ENCODE results near the gene SH2B3.
A peak's percentile ranks its signal among the peaks of the same experiment; 100 is the strongest.
"Not testable (repeated sequence)": the region's sequence is repeated elsewhere in the genome, so short reads cannot be mapped to it uniquely, and the experiment has no call there.

SH2B3 gene

DNA sequence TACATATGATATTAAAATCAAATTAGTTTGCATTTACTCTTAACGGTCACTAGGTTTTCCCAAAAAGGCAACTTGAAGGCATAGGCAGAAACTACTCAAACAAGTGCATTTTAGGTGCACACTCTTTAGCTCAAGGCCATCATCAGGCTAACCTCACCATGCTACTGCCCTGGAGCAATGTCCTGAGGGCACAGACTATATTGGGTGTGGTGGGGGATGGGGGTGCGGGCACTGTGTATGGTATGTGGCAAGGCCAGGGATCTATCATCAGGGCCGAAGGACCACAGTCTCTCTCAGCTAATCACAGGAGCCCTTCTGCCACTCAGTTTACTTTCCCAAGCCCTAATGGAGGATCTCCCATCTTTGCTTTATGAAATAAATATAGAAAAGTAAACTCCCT is 51.9 kb downstream of the SH2B3 start:
- no peak for DNase-seq (ENCODE audit: low read depth in 2 of 2)

GRCh38 chr12:111458546-111459172 is 52.9 kb downstream of the SH2B3 start:
- DNase-seq (ENCODE audit: low read depth in 2 of 2), result no peak

DNA sequence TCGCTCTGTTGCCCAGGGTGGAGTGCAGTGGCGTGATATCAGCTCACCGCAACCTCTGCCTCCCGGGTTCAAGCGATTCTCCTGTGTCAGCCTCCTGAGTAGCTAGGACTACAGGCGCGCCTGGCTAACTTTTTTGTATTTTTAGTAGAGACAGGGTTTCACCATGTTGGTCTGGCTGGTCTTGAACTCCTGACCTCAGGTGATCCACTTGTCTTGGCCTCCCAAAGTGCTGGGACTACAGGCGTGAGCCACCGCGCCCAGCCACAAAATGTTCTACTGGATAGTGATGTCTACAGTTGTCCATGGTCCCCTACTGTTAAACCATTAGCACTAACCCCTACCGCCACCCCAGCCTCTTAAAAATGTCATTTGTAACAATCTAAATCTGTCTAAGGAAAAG is 54.4 kb downstream of the SH2B3 start:
- not testable (repeated sequence) for DNase-seq (ENCODE audit: low read depth in 2 of 2)

DNA sequence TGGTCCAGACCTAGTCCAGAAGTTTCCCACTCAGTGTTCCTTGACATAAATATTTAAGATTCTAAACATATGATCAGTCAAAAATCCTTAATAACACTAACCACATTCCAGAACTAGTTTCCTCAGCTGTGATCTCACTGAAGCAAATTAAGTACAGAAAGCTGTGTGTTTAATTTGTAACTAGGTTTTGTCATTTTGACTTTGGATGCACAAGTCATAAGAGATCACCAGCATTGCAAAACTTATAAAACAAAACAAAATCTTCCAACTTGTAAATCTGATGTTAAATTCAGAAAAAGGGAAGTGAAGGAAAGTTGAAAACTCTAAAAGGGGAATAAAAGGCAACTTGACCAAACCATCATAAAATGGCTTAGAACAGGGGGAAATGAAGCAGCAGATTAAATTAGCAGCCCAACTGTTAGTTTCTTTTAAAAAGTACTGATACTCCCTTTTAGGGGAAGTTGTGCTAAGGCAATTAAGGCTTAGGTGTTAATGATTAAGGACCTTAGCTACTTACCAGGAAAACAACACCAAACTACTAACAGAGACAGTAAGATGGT is 56.6 kb downstream of the SH2B3 start:
- DNase-seq (ENCODE audit: low read depth in 2 of 2), result peak; percentile 85

- no peak for DNase-seq (ENCODE audit: low read depth in 2 of 2)
Measured at GRCh38 chr12:111467092-111467856, 61.6 kb downstream of the SH2B3 start.

DNA sequence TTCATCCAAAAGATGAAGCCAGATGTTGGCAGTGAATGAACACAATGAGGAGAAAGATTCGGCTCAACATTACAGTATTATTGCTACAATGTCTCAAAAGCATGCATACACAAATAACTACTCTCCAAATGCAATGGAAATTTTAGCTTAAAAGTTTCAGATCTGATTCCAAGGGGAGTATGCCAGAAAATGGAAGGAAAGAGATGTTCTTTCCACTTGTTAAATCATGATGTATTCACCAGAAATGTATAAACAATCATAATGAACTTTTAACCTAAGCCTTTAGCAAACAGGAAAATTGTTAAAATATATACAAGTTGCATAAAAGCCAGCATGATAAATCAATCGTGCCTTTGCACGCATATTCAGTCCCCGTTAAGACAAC is 62.1 kb downstream of the SH2B3 start:
- DNase-seq (ENCODE audit: low read depth in 2 of 2), result no peak

DNA sequence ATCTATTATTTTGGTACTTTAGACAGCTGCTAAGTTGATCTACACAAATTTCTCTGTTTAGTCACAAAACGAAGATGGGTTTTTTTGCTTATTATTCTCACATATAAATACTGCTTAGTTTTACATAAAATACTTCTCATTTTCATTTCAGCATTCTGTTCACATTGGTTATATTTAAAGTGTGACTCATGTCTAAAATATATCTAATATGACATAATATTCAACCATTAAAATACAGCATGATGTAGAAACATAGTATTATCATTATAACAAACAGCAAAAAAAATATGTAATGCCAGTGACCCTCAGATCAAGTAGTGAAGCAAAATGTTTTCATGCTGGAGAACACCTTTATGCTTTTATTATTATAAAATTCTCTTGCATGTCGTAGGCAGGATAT is 63.7 kb downstream of the SH2B3 start:
- DNase-seq (ENCODE audit: low read depth in 2 of 2), result no peak

- DNase-seq (ENCODE audit: low read depth in 2 of 2), result no peak
Measured at GRCh38 chr12:111471236-111471635, 65.5 kb downstream of the SH2B3 start.

DNA sequence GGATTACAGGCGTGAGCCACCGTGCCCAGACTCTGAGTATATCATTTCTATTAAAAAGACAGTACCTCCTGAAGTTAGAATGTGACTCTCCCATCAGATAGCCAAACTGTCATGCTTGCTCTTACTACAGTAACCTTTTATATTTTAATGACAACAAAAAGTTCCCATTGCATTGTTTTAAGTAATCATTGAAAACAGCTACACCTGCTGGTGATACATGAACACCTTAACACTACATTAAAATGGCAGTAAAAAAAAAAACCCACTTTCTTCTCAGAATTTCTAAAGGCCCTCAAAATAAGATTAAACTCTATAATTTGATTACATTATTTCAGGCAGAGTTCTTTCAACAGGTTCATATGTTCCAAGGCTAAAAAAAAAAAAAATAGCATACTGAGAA is 76.7 kb downstream of the SH2B3 start:
- DNase-seq (ENCODE audit: low read depth in 2 of 2), result no peak

DNA sequence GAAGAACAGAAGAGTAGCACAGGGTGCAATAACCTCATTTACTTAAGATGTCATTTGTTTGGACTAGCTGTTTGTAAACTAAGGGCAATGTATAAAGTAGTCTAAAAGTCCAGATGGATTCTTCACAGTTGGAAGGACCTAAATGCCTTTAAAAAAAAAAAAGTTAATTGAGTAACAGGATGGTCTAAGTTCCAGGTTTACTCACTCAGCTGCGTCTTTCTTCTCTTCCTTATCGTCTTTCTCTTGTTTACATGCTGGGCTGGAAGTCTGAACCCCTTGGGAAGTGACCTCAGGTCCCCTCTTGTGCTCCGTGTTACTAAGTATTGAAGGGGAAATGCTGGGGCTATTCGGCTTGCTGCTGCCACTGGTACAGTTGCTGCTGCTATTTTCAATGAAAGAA is 82.5 kb downstream of the SH2B3 start:
- no peak for DNase-seq (ENCODE audit: low read depth in 2 of 2)

DNA sequence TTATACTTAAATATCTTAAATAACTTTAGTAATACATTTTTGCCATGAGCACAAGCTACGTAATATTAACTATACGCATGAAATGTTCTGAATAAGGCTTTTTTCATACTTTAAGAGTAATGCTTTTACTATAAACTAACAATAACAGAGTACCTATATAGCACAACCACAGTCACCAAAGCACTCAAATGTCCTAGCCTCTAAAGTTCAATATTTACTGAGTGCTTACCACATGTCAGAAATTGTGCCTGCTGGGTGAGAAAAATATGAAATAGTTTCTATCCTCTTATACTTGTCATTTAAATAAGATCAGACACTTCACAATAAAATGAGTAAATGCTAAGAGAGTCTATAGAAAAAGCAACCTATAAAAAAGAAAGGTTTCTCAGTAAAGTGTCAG is 83.1 kb downstream of the SH2B3 start:
- no peak for DNase-seq (ENCODE audit: low read depth in 2 of 2)

DNA sequence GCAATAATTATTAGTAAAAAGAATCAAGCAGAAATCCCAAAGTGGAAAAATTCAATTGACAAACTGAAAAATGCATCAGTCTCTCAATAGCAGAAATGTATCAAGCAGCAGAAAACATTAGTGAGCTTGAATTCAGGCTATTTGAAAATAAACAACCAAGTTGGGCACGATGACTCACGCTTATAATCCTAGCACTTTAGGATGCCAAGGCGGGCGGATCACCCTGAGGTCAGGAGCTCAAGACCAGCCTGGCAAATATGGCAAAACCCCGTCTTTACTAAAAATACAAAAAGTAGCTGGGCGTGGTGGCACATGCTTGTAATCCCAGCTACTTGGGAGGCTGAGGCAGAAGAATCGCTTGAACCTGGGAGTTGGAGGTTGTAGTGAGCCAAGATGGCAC is 87.3 kb downstream of the SH2B3 start:
- not testable (repeated sequence) for DNase-seq (ENCODE audit: low read depth in 2 of 2)

GRCh38 chr12:111494676-111495075 is 89.0 kb downstream of the SH2B3 start:
- DNase-seq (ENCODE audit: low read depth in 2 of 2), result no peak
